WTC11 (cell line): ENCODE results near the gene LAMA5. TPM values are rescaled to one million over a fixed set of nuclear protein-coding genes. Genes with fewer than 3 reads are reported as not detected.

Experiments used
- ATAC-seq: fragments of 200-7000 bp; cut with Tn5 transposase; 2 replicates; pipeline ENCODE4 v1.10.0; 2021; ENCODE audit warnings: mild to moderate bottlenecking, moderate library complexity
- CTCF ChIA-PET: fragments of 300-600 bp; sonication (Branson Sonifier 250); formaldehyde crosslinking; loops from one replicate; lab custom pipeline; 2021; ENCODE audit warnings: antibody characterized with exemption; lab: Charles Lee
- POLR2A ChIA-PET: fragments of 350-600 bp; sonication (Branson Sonifier 250); formaldehyde crosslinking; loops from one replicate; lab custom pipeline; 2021; ENCODE audit warnings: antibody characterized with exemption; lab: Charles Lee
- DNase-seq: peaks from one replicate; pipeline ENCODE4 v3.0.0; 2021; ENCODE audit warnings: low spot score
- H3K27ac Mint-ChIP-seq: 2 replicates; pipeline ENCODE4 v1.8.0; 2021; ENCODE audit warnings: mixed read lengths
- H3K27me3 Mint-ChIP-seq: 2 replicates; pipeline ENCODE4 v1.8.0; 2021; ENCODE audit warnings: low read depth, mild to moderate bottlenecking, moderate library complexity, mixed read lengths
- H3K36me3 Mint-ChIP-seq: 2 replicates; pipeline ENCODE4 v1.8.0; 2021; ENCODE audit warnings: mixed read lengths
- H3K4me1 Mint-ChIP-seq: 2 replicates; pipeline ENCODE4 v1.8.0; 2022; ENCODE audit warnings: mixed read lengths
- H3K4me3 Mint-ChIP-seq: 2 replicates; pipeline ENCODE4 v1.8.0; 2021; ENCODE audit warnings: mild to moderate bottlenecking, moderate library complexity, mixed read lengths
- H3K9me3 Mint-ChIP-seq: 2 replicates; pipeline ENCODE4 v1.8.0; 2021; ENCODE audit warnings: mixed read lengths
- CREM ChIP-seq: sonication (generic); formaldehyde crosslinking; IDR thresholded peaks from 2 replicates; pipeline ENCODE4 v1.8.1; 2022; ENCODE audit warnings: mild to moderate bottlenecking, missing genetic modification reagents, moderate library complexity
- ESRRA ChIP-seq: sonication (generic); formaldehyde crosslinking; IDR thresholded peaks from 2 replicates; pipeline ENCODE4 v1.8.1; 2022; ENCODE audit warnings: mild to moderate bottlenecking, missing genetic modification reagents, borderline replicate concordance
- GABPB1 ChIP-seq: sonication (generic); formaldehyde crosslinking; IDR thresholded peaks from 2 replicates; pipeline ENCODE4 v1.8.1; 2023; ENCODE audit warnings: mild to moderate bottlenecking, missing genetic modification reagents
- HMGA2 ChIP-seq: fragments of 250-450 bp; sonication (Bioruptor Pico); IDR thresholded peaks from 2 replicates; pipeline ENCODE4 v1.4.0; 2021; ENCODE audit warnings: mild to moderate bottlenecking, moderate library complexity
- NR1H2 ChIP-seq: sonication (generic); formaldehyde crosslinking; IDR thresholded peaks from 2 replicates; pipeline ENCODE4 v1.9.0; 2021; ENCODE audit warnings: mild to moderate bottlenecking, moderate library complexity, missing genetic modification reagents
- NR2C2 ChIP-seq: sonication (generic); formaldehyde crosslinking; IDR thresholded peaks from 2 replicates; pipeline ENCODE4 v1.8.0; 2022; ENCODE audit warnings: mild to moderate bottlenecking, missing genetic modification reagents
- RELA ChIP-seq: sonication (generic); formaldehyde crosslinking; IDR thresholded peaks from 2 replicates; pipeline ENCODE4 v1.8.1; 2022; ENCODE audit warnings: missing genetic modification reagents, mild to moderate bottlenecking, borderline replicate concordance
- ZNF671 ChIP-seq: fragments of 250-450 bp; sonication (Bioruptor Pico); IDR thresholded peaks from 2 replicates; pipeline ENCODE4 v1.8.0; 2021; ENCODE audit warnings: mild to moderate bottlenecking
- total RNA-seq: library from RNA; stranded (reverse); gene quantifications from 3 replicates; pipeline ENCODE4 v1.2.3, GENCODE V29; 2021
- TF ChIP-seq, protein P1 (sequence below): sonication (generic); formaldehyde crosslinking; IDR thresholded peaks from 2 replicates; pipeline ENCODE4 v1.8.0; 2022; ENCODE audit warnings: missing genetic modification reagents
- TF ChIP-seq, protein P2 (sequence below): sonication (generic); formaldehyde crosslinking; IDR thresholded peaks from 2 replicates; pipeline ENCODE4 v1.8.1; 2022; ENCODE audit warnings: low read depth, missing genetic modification reagents, borderline replicate concordance
- TF ChIP-seq, protein P3 (sequence below): fragments of 250-450 bp; sonication (Bioruptor Pico); IDR thresholded peaks from 2 replicates; pipeline ENCODE4 v2.1.2; 2022; ENCODE audit warnings: mild to moderate bottlenecking, moderate library complexity
- TF ChIP-seq, protein P4 (sequence below): sonication (generic); formaldehyde crosslinking; IDR thresholded peaks from 2 replicates; pipeline ENCODE4 v1.8.1; 2023; ENCODE audit warnings: mild to moderate bottlenecking, missing genetic modification reagents
- TF ChIP-seq, protein P5 (sequence below): sonication (generic); formaldehyde crosslinking; IDR thresholded peaks from 2 replicates; pipeline ENCODE4 v1.8.1; 2023; ENCODE audit warnings: mild to moderate bottlenecking, missing genetic modification reagents
- TF ChIP-seq, protein P6 (sequence below): fragments of 200-600 bp; IDR thresholded peaks from 2 replicates; pipeline ENCODE4 v1.8.0; 2022; ENCODE audit warnings: antibody characterized with exemption
- TF ChIP-seq, protein P7 (sequence below): sonication (generic); formaldehyde crosslinking; IDR thresholded peaks from 2 replicates; pipeline ENCODE4 v1.8.0; 2022; ENCODE audit warnings: mild to moderate bottlenecking, missing genetic modification reagents
- TF ChIP-seq, protein P8 (sequence below): fragments of 250-450 bp; sonication (Bioruptor Pico); IDR thresholded peaks from 2 replicates; pipeline ENCODE4 v1.9.0; 2021; ENCODE audit warnings: mild to moderate bottlenecking
- TF ChIP-seq, protein P9 (sequence below): sonication (generic); formaldehyde crosslinking; IDR thresholded peaks from 2 replicates; pipeline ENCODE4 v1.8.0; 2022; ENCODE audit warnings: mild to moderate bottlenecking, missing genetic modification reagents

Gene LAMA5
- total RNA-seq, 1 experiment from 2014 or later = 329 TPM

DNA sequence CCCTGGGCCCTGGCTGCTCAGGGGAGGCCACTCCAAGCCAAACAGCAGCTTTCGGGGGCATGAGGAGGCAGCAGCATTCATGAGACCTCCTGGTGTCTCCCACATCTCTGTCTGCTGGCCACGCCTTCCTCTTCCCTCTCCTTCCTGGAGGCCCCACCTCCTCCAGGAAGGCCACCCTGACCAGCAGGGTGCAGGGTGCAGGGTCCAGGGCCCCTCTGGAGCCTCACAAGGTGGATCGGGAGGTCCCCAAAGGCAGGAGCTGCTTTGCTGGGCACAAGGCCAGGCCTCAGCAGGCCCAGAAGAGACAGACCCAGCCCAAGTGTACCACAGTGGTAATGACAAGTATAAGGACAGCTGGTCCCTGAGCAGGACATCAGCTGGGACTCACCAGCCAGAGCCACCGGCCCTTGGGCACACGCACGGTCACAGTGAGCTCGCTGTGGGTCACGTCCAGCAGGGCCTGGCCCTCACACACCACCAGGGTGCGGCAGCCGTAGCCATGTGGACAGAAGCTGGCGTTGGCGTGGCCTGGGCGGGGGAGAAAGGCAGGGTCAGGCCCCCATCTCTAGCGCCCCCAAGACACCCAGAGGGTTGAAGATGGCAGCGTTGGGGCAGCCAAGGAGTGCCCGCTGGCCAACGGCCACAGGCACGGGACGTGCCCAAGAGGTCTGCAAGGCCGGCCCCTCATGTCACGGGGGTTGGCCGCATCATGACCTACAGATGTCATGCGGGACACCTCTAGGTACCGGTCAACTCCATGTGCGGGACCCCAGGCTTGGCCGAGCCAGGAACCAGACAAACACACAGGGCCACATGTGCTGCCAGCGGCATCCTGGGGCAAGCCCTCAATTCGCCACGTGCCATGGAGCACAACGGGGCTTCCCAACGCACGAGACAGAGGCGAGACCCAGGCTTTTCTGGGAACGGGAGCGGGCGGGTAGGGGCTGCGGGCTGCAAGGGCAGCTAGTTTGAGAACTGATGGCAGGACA, 37.4 kb downstream of the LAMA5 start:
- ChIA-PET POLR2A (no interaction called here), CTCF (interaction anchor here (0.6 to 1.5 kb wide), 4 partner anchors 36 to 276 kb away, joined by 4 to 8 read pairs (median 6); partner anchors contain the start of gene RBBP8NL)
- Mint-ChIP-seq H3K4me3 (no peak overlapping the region), H3K4me1 (no peaks in the 10 kb centered on the region), H3K27me3 (no peaks in the 10 kb centered on the region), H3K27ac (no peak overlapping the region), H3K36me3 (peaks cover 44% of the 10 kb centered on the region), H3K9me3 (0 out of 2 replicates have a peak, but pooled peaks cover 4% of the 10 kb centered on the region)
- no peak for ATAC-seq
- DNase-seq = no peak
- TF ChIP-seq, protein P1, sequence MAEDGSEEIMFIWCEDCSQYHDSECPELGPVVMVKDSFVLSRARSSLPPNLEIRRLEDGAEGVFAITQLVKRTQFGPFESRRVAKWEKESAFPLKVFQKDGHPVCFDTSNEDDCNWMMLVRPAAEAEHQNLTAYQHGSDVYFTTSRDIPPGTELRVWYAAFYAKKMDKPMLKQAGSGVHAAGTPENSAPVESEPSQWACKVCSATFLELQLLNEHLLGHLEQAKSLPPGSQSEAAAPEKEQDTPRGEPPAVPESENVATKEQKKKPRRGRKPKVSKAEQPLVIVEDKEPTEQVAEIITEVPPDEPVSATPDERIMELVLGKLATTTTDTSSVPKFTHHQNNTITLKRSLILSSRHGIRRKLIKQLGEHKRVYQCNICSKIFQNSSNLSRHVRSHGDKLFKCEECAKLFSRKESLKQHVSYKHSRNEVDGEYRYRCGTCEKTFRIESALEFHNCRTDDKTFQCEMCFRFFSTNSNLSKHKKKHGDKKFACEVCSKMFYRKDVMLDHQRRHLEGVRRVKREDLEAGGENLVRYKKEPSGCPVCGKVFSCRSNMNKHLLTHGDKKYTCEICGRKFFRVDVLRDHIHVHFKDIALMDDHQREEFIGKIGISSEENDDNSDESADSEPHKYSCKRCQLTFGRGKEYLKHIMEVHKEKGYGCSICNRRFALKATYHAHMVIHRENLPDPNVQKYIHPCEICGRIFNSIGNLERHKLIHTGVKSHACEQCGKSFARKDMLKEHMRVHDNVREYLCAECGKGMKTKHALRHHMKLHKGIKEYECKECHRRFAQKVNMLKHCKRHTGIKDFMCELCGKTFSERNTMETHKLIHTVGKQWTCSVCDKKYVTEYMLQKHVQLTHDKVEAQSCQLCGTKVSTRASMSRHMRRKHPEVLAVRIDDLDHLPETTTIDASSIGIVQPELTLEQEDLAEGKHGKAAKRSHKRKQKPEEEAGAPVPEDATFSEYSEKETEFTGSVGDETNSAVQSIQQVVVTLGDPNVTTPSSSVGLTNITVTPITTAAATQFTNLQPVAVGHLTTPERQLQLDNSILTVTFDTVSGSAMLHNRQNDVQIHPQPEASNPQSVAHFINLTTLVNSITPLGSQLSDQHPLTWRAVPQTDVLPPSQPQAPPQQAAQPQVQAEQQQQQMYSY (CRISPR knock-in tag) = no peak
- TF ChIP-seq, protein P2, sequence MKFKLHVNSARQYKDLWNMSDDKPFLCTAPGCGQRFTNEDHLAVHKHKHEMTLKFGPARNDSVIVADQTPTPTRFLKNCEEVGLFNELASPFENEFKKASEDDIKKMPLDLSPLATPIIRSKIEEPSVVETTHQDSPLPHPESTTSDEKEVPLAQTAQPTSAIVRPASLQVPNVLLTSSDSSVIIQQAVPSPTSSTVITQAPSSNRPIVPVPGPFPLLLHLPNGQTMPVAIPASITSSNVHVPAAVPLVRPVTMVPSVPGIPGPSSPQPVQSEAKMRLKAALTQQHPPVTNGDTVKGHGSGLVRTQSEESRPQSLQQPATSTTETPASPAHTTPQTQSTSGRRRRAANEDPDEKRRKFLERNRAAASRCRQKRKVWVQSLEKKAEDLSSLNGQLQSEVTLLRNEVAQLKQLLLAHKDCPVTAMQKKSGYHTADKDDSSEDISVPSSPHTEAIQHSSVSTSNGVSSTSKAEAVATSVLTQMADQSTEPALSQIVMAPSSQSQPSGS (CRISPR knock-in tag) = no peak
- no peak for TF ChIP-seq ZNF671 (CRISPR knock-in tag)
- TF ChIP-seq ESRRA (CRISPR knock-in tag) = no peak
- no peak for TF ChIP-seq CREM (CRISPR knock-in tag)
- no peak for TF ChIP-seq NR2C2 (CRISPR knock-in tag)
- TF ChIP-seq NR1H2 (CRISPR knock-in tag) = no peak
- TF ChIP-seq, protein P3, sequence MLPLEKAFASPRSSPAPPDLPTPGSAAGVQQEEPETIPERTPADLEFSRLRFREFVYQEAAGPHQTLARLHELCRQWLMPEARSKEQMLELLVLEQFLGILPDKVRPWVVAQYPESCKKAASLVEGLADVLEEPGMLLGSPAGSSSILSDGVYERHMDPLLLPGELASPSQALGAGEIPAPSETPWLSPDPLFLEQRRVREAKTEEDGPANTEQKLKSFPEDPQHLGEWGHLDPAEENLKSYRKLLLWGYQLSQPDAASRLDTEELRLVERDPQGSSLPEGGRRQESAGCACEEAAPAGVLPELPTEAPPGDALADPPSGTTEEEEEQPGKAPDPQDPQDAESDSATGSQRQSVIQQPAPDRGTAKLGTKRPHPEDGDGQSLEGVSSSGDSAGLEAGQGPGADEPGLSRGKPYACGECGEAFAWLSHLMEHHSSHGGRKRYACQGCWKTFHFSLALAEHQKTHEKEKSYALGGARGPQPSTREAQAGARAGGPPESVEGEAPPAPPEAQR (CRISPR knock-in tag) = no peak
- TF ChIP-seq, protein P4, sequence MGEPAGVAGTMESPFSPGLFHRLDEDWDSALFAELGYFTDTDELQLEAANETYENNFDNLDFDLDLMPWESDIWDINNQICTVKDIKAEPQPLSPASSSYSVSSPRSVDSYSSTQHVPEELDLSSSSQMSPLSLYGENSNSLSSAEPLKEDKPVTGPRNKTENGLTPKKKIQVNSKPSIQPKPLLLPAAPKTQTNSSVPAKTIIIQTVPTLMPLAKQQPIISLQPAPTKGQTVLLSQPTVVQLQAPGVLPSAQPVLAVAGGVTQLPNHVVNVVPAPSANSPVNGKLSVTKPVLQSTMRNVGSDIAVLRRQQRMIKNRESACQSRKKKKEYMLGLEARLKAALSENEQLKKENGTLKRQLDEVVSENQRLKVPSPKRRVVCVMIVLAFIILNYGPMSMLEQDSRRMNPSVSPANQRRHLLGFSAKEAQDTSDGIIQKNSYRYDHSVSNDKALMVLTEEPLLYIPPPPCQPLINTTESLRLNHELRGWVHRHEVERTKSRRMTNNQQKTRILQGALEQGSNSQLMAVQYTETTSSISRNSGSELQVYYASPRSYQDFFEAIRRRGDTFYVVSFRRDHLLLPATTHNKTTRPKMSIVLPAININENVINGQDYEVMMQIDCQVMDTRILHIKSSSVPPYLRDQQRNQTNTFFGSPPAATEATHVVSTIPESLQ (CRISPR knock-in tag) = no peak
- TF ChIP-seq, protein P5, sequence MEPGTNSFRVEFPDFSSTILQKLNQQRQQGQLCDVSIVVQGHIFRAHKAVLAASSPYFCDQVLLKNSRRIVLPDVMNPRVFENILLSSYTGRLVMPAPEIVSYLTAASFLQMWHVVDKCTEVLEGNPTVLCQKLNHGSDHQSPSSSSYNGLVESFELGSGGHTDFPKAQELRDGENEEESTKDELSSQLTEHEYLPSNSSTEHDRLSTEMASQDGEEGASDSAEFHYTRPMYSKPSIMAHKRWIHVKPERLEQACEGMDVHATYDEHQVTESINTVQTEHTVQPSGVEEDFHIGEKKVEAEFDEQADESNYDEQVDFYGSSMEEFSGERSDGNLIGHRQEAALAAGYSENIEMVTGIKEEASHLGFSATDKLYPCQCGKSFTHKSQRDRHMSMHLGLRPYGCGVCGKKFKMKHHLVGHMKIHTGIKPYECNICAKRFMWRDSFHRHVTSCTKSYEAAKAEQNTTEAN = no peak
- TF ChIP-seq GABPB1 (CRISPR knock-in tag) = no peak
- TF ChIP-seq RELA = no peak
- TF ChIP-seq, protein P6, sequence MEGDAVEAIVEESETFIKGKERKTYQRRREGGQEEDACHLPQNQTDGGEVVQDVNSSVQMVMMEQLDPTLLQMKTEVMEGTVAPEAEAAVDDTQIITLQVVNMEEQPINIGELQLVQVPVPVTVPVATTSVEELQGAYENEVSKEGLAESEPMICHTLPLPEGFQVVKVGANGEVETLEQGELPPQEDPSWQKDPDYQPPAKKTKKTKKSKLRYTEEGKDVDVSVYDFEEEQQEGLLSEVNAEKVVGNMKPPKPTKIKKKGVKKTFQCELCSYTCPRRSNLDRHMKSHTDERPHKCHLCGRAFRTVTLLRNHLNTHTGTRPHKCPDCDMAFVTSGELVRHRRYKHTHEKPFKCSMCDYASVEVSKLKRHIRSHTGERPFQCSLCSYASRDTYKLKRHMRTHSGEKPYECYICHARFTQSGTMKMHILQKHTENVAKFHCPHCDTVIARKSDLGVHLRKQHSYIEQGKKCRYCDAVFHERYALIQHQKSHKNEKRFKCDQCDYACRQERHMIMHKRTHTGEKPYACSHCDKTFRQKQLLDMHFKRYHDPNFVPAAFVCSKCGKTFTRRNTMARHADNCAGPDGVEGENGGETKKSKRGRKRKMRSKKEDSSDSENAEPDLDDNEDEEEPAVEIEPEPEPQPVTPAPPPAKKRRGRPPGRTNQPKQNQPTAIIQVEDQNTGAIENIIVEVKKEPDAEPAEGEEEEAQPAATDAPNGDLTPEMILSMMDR = no peak
- TF ChIP-seq, protein P7, sequence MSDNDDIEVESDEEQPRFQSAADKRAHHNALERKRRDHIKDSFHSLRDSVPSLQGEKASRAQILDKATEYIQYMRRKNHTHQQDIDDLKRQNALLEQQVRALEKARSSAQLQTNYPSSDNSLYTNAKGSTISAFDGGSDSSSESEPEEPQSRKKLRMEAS (CRISPR knock-in tag) = no peak
- TF ChIP-seq, protein P8, sequence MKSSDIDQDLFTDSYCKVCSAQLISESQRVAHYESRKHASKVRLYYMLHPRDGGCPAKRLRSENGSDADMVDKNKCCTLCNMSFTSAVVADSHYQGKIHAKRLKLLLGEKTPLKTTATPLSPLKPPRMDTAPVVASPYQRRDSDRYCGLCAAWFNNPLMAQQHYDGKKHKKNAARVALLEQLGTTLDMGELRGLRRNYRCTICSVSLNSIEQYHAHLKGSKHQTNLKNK (CRISPR knock-in tag) = no peak
- no peak for TF ChIP-seq HMGA2 (CRISPR knock-in tag)
- TF ChIP-seq, protein P9, sequence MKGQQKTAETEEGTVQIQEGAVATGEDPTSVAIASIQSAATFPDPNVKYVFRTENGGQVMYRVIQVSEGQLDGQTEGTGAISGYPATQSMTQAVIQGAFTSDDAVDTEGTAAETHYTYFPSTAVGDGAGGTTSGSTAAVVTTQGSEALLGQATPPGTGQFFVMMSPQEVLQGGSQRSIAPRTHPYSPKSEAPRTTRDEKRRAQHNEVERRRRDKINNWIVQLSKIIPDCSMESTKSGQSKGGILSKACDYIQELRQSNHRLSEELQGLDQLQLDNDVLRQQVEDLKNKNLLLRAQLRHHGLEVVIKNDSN (CRISPR knock-in tag) = no peak
